ENCODE data around the gene EFR3B.

- no peak for TF ChIP-seq CEBPB (IDR thresholded peaks at IDR 0.05)
- TF ChIP-seq CTCF (IDR thresholded peaks at IDR 0.05) = no peak
- TF ChIP-seq CBX2 (IDR thresholded peaks at IDR 0.05; ENCODE audit: borderline replicate concordance, low read depth) = no peak
- no peak for TF ChIP-seq MAZ (IDR thresholded peaks at IDR 0.05; ENCODE audit: borderline replicate concordance, low read depth, low read length)
- TF ChIP-seq MYC (IDR thresholded peaks at IDR 0.05; ENCODE audit: borderline replicate concordance, low read length) = no peak
- TF ChIP-seq REST (IDR thresholded peaks at IDR 0.05) = no peak
These were observed 109.8 kb downstream of the EFR3B start for GRCh38 chr2:25151718-25152117.
